T-helper 1 cell (primary cell): Measurements from ENCODE around the gene GALT.
A peak's percentile ranks its signal among the peaks of the same experiment; 100 is the strongest.

Experiments
- DNase-seq, 5 donors: peaks; one replicate each; pipeline ENCODE4 v3.0.0-alpha.2; 2012 to 2020
- total RNA-seq, 4 donors: gene quantifications; one replicate each; lab custom pipeline; 2026; lab: John Stamatoyannopoulos, UW

Gene GALT
- total RNA-seq, result 7.9 to 28.6 (median 22.4) reads per million in 4 donors

GRCh38 chr9:34646211-34647083 lies at the start of gene GALT:
Gene GALT (plus strand): TSS chr9:34646675. CDS start chr9:34646705, 30 bp downstream.
- DNase-seq, result peak; percentile 90 to 96 (median 92)

GRCh38 chr9:34599546-34599945 lies 46.9 kb upstream of the GALT start:
- DNase-seq, result no peak

GRCh38 chr9:34600908-34601307 lies 45.6 kb upstream of the GALT start:
- DNase-seq, result no peak

- no peak for DNase-seq
Measured at GRCh38 chr9:34601937-34602573, 44.4 kb upstream of the GALT start.

- peak; percentile 51 to 77 (median 65) for DNase-seq
Measured at GRCh38 chr9:34603610-34604231, 42.8 kb upstream of the GALT start.

GRCh38 chr9:34606190-34606589 lies 40.3 kb upstream of the GALT start:
- DNase-seq, result no peak

- no peak for DNase-seq
Measured at GRCh38 chr9:34606905-34607304, 39.6 kb upstream of the GALT start.

- no peak for DNase-seq
Measured at GRCh38 chr9:34607331-34607730, 39.1 kb upstream of the GALT start.

- DNase-seq, result no peak
Measured at GRCh38 chr9:34610434-34611206, 35.9 kb upstream of the GALT start.

- DNase-seq, result no peak
Measured at GRCh38 chr9:34611251-34611810, 35.1 kb upstream of the GALT start.

- DNase-seq, result peak; percentile 75 to 85 (median 80)
Measured at GRCh38 chr9:34611811-34612787, 34.4 kb upstream of the GALT start, which contains the start of gene RPP25L. Gene RPP25L (minus strand): TSS chr9:34612097. CDS start chr9:34611296, 801 bp downstream.

- DNase-seq, result peak; percentile 36 to 65 (median 59)
Measured at GRCh38 chr9:34612788-34613390, 33.6 kb upstream of the GALT start.

- no peak for DNase-seq
Measured at GRCh38 chr9:34615132-34615531, 31.3 kb upstream of the GALT start.

GRCh38 chr9:34620061-34620994 lies 26.1 kb upstream of the GALT start, which contains the start of gene DCTN3:
Gene DCTN3 (minus strand): TSS chr9:34620495. CDS start chr9:34620464, 31 bp downstream.
- peak; percentile 81 to 95 (median 88) for DNase-seq

GRCh38 chr9:34623374-34624235 lies 22.9 kb upstream of the GALT start:
- DNase-seq, result no peak

GRCh38 chr9:34624475-34625185 lies 21.8 kb upstream of the GALT start:
- DNase-seq, result no peak

GRCh38 chr9:34625186-34625486 lies 21.3 kb upstream of the GALT start:
- no peak for DNase-seq
